WI38 (cell line): Measurements from ENCODE around the gene AGFG2.
A peak's percentile ranks its signal among the peaks of the same experiment; 100 is the strongest.

Source experiments
- H3K4me3 ChIP-seq: 2 replicates; pipeline ENCODE4 v1.5.1; 2011; ENCODE audit warnings: low read depth, mild to moderate bottlenecking, control low read depth, low read length
- TF ChIP-seq, protein P1 (sequence below): IDR thresholded peaks from 2 replicates; pipeline ENCODE4 v1.5.1; 2012; ENCODE audit warnings: low read depth, mild to moderate bottlenecking, control low read depth, low read length

Gene AGFG2

DNA sequence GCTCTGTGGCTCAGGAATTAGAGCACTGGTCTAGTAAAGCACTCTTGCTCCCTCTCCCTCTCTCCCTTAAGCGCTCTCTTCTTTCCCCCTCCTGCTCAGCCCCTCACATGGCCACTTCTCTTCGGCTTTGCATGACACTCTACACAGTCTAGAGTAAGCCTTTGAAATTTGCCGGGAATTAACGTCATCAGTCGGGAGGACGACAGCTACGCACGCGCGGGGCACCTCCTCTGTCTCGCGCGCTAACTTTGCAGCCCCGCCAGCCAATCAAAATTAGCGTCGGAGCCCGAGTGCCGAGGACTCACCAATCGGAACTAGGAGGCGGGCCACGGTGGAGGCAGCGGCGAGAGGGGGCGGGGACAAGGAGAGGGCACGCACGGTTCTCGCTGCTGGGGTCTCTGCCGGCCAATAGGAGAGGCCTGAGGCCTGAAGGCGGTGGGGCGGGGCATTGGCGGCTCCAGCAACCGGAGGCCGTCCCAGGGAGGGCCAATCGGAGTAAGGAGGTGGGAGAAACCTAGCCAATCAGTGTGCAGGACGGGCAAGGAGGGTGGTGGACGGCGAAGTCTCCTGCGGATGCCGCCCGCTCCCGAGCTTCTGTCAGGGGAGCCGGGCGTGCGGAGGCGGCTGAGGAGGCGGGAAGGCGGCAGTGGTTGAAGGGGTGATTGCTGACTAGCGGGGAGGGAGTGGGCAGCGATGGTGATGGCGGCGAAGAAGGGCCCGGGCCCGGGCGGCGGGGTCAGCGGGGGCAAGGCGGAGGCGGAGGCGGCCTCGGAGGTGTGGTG lies at the start of gene AGFG2:
Gene AGFG2 (plus strand): TSS at position 550 of the 782 bp plus-strand sequence. CDS start 144 bp downstream, at position 694.
- TF ChIP-seq, protein P1, sequence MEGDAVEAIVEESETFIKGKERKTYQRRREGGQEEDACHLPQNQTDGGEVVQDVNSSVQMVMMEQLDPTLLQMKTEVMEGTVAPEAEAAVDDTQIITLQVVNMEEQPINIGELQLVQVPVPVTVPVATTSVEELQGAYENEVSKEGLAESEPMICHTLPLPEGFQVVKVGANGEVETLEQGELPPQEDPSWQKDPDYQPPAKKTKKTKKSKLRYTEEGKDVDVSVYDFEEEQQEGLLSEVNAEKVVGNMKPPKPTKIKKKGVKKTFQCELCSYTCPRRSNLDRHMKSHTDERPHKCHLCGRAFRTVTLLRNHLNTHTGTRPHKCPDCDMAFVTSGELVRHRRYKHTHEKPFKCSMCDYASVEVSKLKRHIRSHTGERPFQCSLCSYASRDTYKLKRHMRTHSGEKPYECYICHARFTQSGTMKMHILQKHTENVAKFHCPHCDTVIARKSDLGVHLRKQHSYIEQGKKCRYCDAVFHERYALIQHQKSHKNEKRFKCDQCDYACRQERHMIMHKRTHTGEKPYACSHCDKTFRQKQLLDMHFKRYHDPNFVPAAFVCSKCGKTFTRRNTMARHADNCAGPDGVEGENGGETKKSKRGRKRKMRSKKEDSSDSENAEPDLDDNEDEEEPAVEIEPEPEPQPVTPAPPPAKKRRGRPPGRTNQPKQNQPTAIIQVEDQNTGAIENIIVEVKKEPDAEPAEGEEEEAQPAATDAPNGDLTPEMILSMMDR, result no peak
- H3K4me3 ChIP-seq, result peak within 1 kb of the TSS; percentile 76

- TF ChIP-seq, protein P1, result no peak
- H3K4me3 ChIP-seq, result no peak overlapping the region
These were observed 49.2 kb upstream of the AGFG2 start for GRCh38 chr7:100489824-100490223.

- TF ChIP-seq, protein P1, result no peak
- no peak overlapping the region for H3K4me3 ChIP-seq
These were observed 48.4 kb upstream of the AGFG2 start for GRCh38 chr7:100490483-100491191.

GRCh38 chr7:100491192-100491578 lies 47.8 kb upstream of the AGFG2 start:
- TF ChIP-seq, protein P1, result no peak
- no peak overlapping the region for H3K4me3 ChIP-seq

- H3K4me3 ChIP-seq, result no peak overlapping the region
- TF ChIP-seq, protein P1, result no peak
These were observed 46.1 kb upstream of the AGFG2 start for GRCh38 chr7:100492738-100493475.

GRCh38 chr7:100493476-100494264 lies 45.3 kb upstream of the AGFG2 start:
- TF ChIP-seq, protein P1, result no peak
- H3K4me3 ChIP-seq, result no peak overlapping the region
